Ishikawa (cell line): ENCODE measurements around the gene VWA3A.

Source experiments
- CEBPB ChIP-seq: IDR thresholded peaks from 2 replicates; pipeline ENCODE4 v1.6.1; 2012
- CREB1 ChIP-seq: IDR thresholded peaks from 2 replicates; pipeline ENCODE4 v1.6.1; 2012; ENCODE audit warnings: low read depth
- EGR1 ChIP-seq: IDR thresholded peaks from 2 replicates; pipeline ENCODE4 v1.6.1; 2012
- EP300 ChIP-seq: IDR thresholded peaks from 2 replicates; pipeline ENCODE4 v1.6.1; 2012; ENCODE audit warnings: borderline replicate concordance
- FOXM1 ChIP-seq: IDR thresholded peaks from 2 replicates; pipeline ENCODE4 v1.6.1; 2012; ENCODE audit warnings: low read depth, borderline replicate concordance
- NFIC ChIP-seq: IDR thresholded peaks from 2 replicates; pipeline ENCODE4 v1.6.1; 2012
- RAD21 ChIP-seq: IDR thresholded peaks from 2 replicates; pipeline ENCODE4 v1.6.1; 2012; ENCODE audit warnings: low read depth
- REST ChIP-seq: IDR thresholded peaks from 2 replicates; pipeline ENCODE4 v1.6.1; 2012; ENCODE audit warnings: low read depth, mild to moderate bottlenecking
- TAF1 ChIP-seq: IDR thresholded peaks from 2 replicates; pipeline ENCODE4 v1.6.1; 2012; ENCODE audit warnings: low read depth, mild to moderate bottlenecking
- TCF12 ChIP-seq: IDR thresholded peaks from 2 replicates; pipeline ENCODE4 v1.6.1; 2012; ENCODE audit warnings: low read depth
- TEAD4 ChIP-seq: IDR thresholded peaks from 2 replicates; pipeline ENCODE4 v1.6.1; 2012
- YY1 ChIP-seq: IDR thresholded peaks from 2 replicates; pipeline ENCODE4 v1.6.1; 2012; ENCODE audit warnings: low read depth
- ZBTB7A ChIP-seq: IDR thresholded peaks from 2 replicates; pipeline ENCODE4 v1.6.1; 2012; ENCODE audit warnings: low read depth
- TF ChIP-seq, protein P1 (sequence below): IDR thresholded peaks from 2 replicates; pipeline ENCODE4 v1.6.1; 2012
- TF ChIP-seq, protein P2 (sequence below): IDR thresholded peaks from 2 replicates; pipeline ENCODE4 v1.6.1; 2012

Gene VWA3A

GRCh38 chr16:22174642-22175041, 82.3 kb downstream of the VWA3A start:
- TF ChIP-seq FOXM1 (no peak), EP300 (no peak), NFIC (no peak), YY1 (no peak)

GRCh38 chr16:22177968-22178930, 85.9 kb downstream of the VWA3A start:
- TF ChIP-seq ZBTB7A (no peak), FOXM1 (no peak), TAF1 (no peak), REST (no peak), CREB1 (no peak), EP300 (no peak), NFIC (no peak), YY1 (no peak), RAD21 (no peak), TCF12 (no peak), TEAD4 (no peak), EGR1 (no peak), CEBPB (no peak)
- TF ChIP-seq, protein P1, sequence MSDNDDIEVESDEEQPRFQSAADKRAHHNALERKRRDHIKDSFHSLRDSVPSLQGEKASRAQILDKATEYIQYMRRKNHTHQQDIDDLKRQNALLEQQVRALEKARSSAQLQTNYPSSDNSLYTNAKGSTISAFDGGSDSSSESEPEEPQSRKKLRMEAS, result no peak
- TF ChIP-seq, protein P2, sequence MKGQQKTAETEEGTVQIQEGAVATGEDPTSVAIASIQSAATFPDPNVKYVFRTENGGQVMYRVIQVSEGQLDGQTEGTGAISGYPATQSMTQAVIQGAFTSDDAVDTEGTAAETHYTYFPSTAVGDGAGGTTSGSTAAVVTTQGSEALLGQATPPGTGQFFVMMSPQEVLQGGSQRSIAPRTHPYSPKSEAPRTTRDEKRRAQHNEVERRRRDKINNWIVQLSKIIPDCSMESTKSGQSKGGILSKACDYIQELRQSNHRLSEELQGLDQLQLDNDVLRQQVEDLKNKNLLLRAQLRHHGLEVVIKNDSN, result no peak

GRCh38 chr16:22181426-22181825, 89.1 kb downstream of the VWA3A start:
- no peak for TF ChIP-seq NFIC
- TF ChIP-seq, protein P2, result no peak
- no peak for TF ChIP-seq TCF12
- no peak for TF ChIP-seq TEAD4
- TF ChIP-seq, protein P1, result no peak
- no peak for TF ChIP-seq CREB1
- TF ChIP-seq REST, result no peak
- no peak for TF ChIP-seq FOXM1
- no peak for TF ChIP-seq RAD21
- no peak for TF ChIP-seq TAF1
- no peak for TF ChIP-seq ZBTB7A
- no peak for TF ChIP-seq YY1

DNA sequence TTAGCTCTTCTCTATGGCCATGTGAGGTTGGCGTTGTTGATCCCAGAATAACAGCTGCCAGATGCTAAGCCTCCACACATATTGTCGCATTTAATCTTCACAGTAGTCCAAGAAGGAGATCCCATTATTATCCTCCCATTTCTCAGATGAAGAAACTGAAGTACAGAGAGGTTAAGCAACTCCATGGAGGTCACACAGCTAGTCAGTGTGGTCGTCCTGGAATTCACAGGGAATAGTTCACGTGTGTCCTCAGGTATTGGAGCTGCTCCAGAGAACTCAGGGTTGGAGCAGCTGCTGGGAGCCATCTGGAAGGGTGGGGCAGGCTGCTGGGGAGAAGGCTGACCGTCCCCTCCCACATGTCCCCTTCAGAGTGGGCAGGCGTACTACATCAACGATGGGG, 89.5 kb downstream of the VWA3A start:
- TF ChIP-seq TEAD4, result no peak
- TF ChIP-seq TCF12, result no peak
- no peak for TF ChIP-seq ZBTB7A
- no peak for TF ChIP-seq RAD21
- no peak for TF ChIP-seq NFIC
- TF ChIP-seq REST, result no peak
- TF ChIP-seq EGR1, result no peak
- TF ChIP-seq EP300, result no peak
- TF ChIP-seq CREB1, result no peak
- no peak for TF ChIP-seq FOXM1
- no peak for TF ChIP-seq TAF1
- TF ChIP-seq, protein P2, result no peak
- TF ChIP-seq, protein P1, result no peak
